Measurements from ENCODE around the gene PRIM1. TPM values are rescaled to one million over a fixed set of nuclear protein-coding genes. Genes with fewer than 3 reads are reported as not detected.

Gene PRIM1
- total and polyA plus RNA-seq, 7 donors: 2.3 to 10.0 (median 3.4) TPM

GRCh38 chr12:56684745-56685359 lies 67.3 kb downstream of the PRIM1 start:
- WGBS, 3 donors: 19 to 26% (median 24%) methylated on average over 8 of the region's 8 CpGs
- Histone ChIP-seq H3K36me3 (ENCODE audit: insufficient read depth in 1 of 2, low read depth in 1 of 2) (peaks cover 0 to 23% of the 10 kb centered on the region in 2 donors), H3K9me3 (no peaks in the 10 kb centered on the region), H3K4me1 (peaks cover 57% of the 10 kb centered on the region), H3K27ac (peak overlapping the region; percentile 99), H3K4me3 (peak overlapping the region; percentile 94), H3K27me3 (ENCODE audit: insufficient read depth in 3 of 3, low read length in 2 of 3) (no peaks in the 10 kb centered on the region)
- intact Hi-C loops (cut with DNase I): loop anchor here (5.0 kb wide), 2 partner anchors 37 to 38 kb away; partner anchors contain the start of gene ATP5F1B (in 2 of the 2)
- no peak for DNase-seq
- ATAC-seq: no peak
- TF ChIP-seq, protein P1, sequence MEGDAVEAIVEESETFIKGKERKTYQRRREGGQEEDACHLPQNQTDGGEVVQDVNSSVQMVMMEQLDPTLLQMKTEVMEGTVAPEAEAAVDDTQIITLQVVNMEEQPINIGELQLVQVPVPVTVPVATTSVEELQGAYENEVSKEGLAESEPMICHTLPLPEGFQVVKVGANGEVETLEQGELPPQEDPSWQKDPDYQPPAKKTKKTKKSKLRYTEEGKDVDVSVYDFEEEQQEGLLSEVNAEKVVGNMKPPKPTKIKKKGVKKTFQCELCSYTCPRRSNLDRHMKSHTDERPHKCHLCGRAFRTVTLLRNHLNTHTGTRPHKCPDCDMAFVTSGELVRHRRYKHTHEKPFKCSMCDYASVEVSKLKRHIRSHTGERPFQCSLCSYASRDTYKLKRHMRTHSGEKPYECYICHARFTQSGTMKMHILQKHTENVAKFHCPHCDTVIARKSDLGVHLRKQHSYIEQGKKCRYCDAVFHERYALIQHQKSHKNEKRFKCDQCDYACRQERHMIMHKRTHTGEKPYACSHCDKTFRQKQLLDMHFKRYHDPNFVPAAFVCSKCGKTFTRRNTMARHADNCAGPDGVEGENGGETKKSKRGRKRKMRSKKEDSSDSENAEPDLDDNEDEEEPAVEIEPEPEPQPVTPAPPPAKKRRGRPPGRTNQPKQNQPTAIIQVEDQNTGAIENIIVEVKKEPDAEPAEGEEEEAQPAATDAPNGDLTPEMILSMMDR (IDR thresholded peaks at IDR 0.05): no peak

GRCh38 chr12:56682323-56682722 lies 69.8 kb downstream of the PRIM1 start:
- WGBS, 3 donors: 92 to 96% (median 93%) methylated on average over 6 of the region's 6 CpGs
- TF ChIP-seq, protein P1 (IDR thresholded peaks at IDR 0.05): no peak
- Histone ChIP-seq H3K27ac (peak overlapping the region; percentile 56), H3K27me3 (ENCODE audit: insufficient read depth in 3 of 3, low read length in 2 of 3) (no peaks in the 10 kb centered on the region), H3K9me3 (no peaks in the 10 kb centered on the region), H3K4me3 (peak overlapping the region; percentile 94), H3K36me3 (ENCODE audit: insufficient read depth in 1 of 2, low read depth in 1 of 2) (peaks cover 3 to 27% of the 10 kb centered on the region in 2 donors), H3K4me1 (peaks cover 72% of the 10 kb centered on the region)
- DNase-seq (no peak), ATAC-seq (no peak)
- intact Hi-C loops (cut with DNase I): loop anchor here in 1 of 2 donors (5.0 kb wide), 1 partner anchor 35 kb away; the partner anchor contains the start of gene ATP5F1B

Other genes starting within 250 kb of the PRIM1 start
- gene RBMS2, start 230.5 kb downstream of the PRIM1 start, total RNA-seq: 10 to 100 TPM; 11.8 to 20.5 (median 14.8) TPM
- 1 to 10 TPM; 3.0 to 5.0 (median 3.8) TPM for gene RBMS2, start 230.5 kb downstream of the PRIM1 start, polyA plus RNA-seq
- 10 to 100 TPM; 41.0 to 53.8 (median 47.7) TPM for gene BAZ2A, start 122.0 kb downstream of the PRIM1 start, total RNA-seq
- gene BAZ2A, start 122.0 kb downstream of the PRIM1 start, polyA plus RNA-seq: 10 to 100 TPM; 10.0 to 39.4 (median 25.5) TPM
- gene ATP5F1B, start 106.3 kb downstream of the PRIM1 start, total RNA-seq: 1,000 to 10,000 TPM; 1,044 to 2,377 (median 1,300) TPM
- gene ATP5F1B, start 106.3 kb downstream of the PRIM1 start, polyA plus RNA-seq: 1,000 to 10,000 TPM; 1,196 to 2,759 (median 1,470) TPM
- gene PTGES3, start 64.0 kb downstream of the PRIM1 start, total RNA-seq: 100 to 1,000 TPM; 118 to 192 (median 148) TPM
- 100 to 1,000 TPM; 141 to 253 (median 165) TPM for gene PTGES3, start 64.0 kb downstream of the PRIM1 start, polyA plus RNA-seq
- gene NACA, start 27.0 kb downstream of the PRIM1 start, total RNA-seq: 100 to 1,000 TPM; 434 to 719 (median 530) TPM
- gene NACA, start 27.0 kb downstream of the PRIM1 start, polyA plus RNA-seq: 1,000 to 10,000 TPM in 1 of 3 donors, 100 to 1,000 TPM in 2; 483 to 1,147 (median 489) TPM
- under 1 TPM in 3 of 4 donors, not detected in 1; 0.28 to 0.51 (median 0.36) TPM for gene HSD17B6, start 11.0 kb upstream of the PRIM1 start, total RNA-seq
- 1 to 10 TPM in 1 of 3 donors, under 1 TPM in 2; 0.14 to 4.5 (median 0.17) TPM for gene HSD17B6, start 11.0 kb upstream of the PRIM1 start, polyA plus RNA-seq
- under 1 TPM in 3 of 4 donors, not detected in 1; 0.13 to 0.97 (median 0.69) TPM for gene SDR9C7, start 182.1 kb upstream of the PRIM1 start, total RNA-seq
- under 1 TPM; 0.07 to 0.23 (median 0.22) TPM for gene SDR9C7, start 182.1 kb upstream of the PRIM1 start, polyA plus RNA-seq
- under 1 TPM; 0.20 to 0.52 (median 0.40) TPM for gene RDH16, start 205.3 kb upstream of the PRIM1 start, total RNA-seq
- under 1 TPM; 0.10 to 0.47 (median 0.10) TPM for gene RDH16, start 205.3 kb upstream of the PRIM1 start, polyA plus RNA-seq